Stimulated activated naive CD8-positive, alpha-beta T cell treated with anti-CD3 and anti-CD28 coated beads, Interleukin-15, amount 100 ng/mL, for 72 hours (primary cell): ENCODE measurements around the gene SHISA2.

Experiments
- ATAC-seq: fragments of 150-1000 bp; cut with Tn5 transposase; 2 replicates; pipeline ENCODE4 v1.10.0; 2021; ENCODE audit warnings: mild to moderate bottlenecking, moderate library complexity
- DNase-seq, 2 donors: peaks; one replicate each; pipeline ENCODE4 v3.0.0; 2021 to 2022
- H3K27ac Mint-ChIP-seq, 2 donors: one replicate each; pipeline ENCODE4 v1.8.0; 2022; ENCODE audit warnings: mild to moderate bottlenecking in 2 of 2, mixed read lengths in 2 of 2, moderate library complexity in 2 of 2
- H3K27me3 Mint-ChIP-seq: one replicate; pipeline ENCODE4 v1.8.0; 2022; ENCODE audit warnings: mixed read lengths
- H3K4me1 Mint-ChIP-seq: one replicate; pipeline ENCODE4 v1.8.0; 2022; ENCODE audit warnings: mild to moderate bottlenecking, mixed read lengths
- H3K4me3 Mint-ChIP-seq, 2 donors: one replicate each; pipeline ENCODE4 v1.8.0; 2022; ENCODE audit warnings: mild to moderate bottlenecking in 2 of 2, mixed read lengths in 2 of 2, moderate library complexity in 1 of 2
- H3K9me3 Mint-ChIP-seq, 2 donors: one replicate each; pipeline ENCODE4 v1.8.0; 2022; ENCODE audit warnings: mixed read lengths in 2 of 2

SHISA2 gene

DNA sequence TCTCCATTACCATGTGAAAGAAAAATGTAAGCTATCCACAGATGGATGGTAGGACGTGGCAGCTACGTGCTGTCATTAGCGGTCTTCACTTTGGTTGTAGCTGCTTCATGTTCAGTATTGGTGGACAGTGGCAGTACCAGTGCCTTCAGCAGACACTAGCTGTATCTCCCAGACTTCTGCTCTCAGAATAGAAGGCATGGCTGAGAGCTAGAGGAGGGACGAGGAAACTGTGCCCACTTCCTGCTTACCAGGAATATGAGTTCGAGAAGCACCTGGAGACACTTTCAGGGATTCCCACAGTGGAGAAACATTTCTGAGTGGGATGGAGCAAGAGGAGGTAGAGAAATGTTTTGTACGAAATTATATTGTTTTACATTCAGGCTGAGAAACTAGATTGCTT, 6.9 kb upstream of the SHISA2 start:
- ATAC-seq, result no peak
- Mint-ChIP-seq H3K9me3 (no peaks in the 10 kb centered on the region), H3K27me3 (no peaks in the 10 kb centered on the region), H3K4me3 (no peak overlapping the region), H3K4me1 (peaks cover 9% of the 10 kb centered on the region), H3K27ac (no peak overlapping the region)
- no peak for DNase-seq

DNA sequence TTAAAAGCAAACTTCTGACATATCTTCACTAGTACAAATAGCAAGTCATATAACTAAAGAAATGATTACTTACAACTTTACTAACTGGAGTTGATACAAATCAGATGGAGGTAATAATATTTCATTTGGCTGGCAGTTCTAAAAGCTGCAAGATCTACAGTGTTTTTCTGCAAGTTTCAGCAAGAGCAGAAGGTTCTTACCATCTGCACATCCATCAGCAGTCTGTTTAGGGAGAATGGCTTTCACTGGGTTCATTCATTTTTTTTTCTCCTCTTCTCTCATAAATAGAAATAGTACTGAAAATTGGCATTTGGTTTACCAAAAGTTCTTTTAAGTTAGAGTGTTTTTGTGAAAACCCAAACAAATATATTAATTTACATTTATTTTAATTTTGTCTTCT, 3.1 kb upstream of the SHISA2 start:
- Mint-ChIP-seq H3K27ac (no peak overlapping the region), H3K4me3 (no peak overlapping the region), H3K4me1 (peaks cover 41% of the 10 kb centered on the region), H3K9me3 (no peaks in the 10 kb centered on the region), H3K27me3 (peaks cover 15% of the 10 kb centered on the region)
- ATAC-seq (no peak), DNase-seq (no peak)

GRCh38 chr13:26053418-26053980, 1.7 kb upstream of the SHISA2 start:
- Mint-ChIP-seq H3K9me3 (no peaks in the 10 kb centered on the region), H3K4me1 (peaks cover 44% of the 10 kb centered on the region), H3K27ac (no peak overlapping the region), H3K27me3 (peaks cover 24% of the 10 kb centered on the region), H3K4me3 (peak overlapping the region in 1 of 2 donors; percentile 3)
- no peak for DNase-seq
- ATAC-seq, result peak; percentile 67

DNA sequence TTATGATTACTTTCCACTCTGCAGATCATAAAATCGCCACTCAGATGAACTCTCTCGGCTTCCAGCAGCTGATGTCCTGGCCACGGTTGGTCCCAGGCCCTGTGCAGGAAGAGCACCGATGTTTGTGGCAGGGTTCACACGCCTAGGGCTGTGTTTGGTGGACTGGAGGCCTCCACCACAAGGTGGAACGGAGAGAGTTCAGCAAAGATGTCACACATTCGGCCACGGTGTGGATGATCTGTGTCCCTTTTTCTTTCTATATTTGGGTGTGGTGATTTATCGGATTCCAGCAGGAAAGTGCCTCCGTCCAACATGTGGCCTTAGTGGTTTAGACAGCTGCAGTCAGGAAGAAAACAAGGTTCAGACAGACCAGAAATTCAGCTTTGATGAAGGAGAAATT, 521 bp upstream of the SHISA2 start:
- no peak for ATAC-seq
- Mint-ChIP-seq H3K4me1 (peaks cover 43% of the 10 kb centered on the region), H3K27me3 (peaks cover 24% of the 10 kb centered on the region), H3K4me3 (peak overlapping the region; percentile 70 to 80), H3K9me3 (no peaks in the 10 kb centered on the region), H3K27ac (peak overlapping the region in 1 of 2 donors; percentile 78)
- DNase-seq, result no peak

- Mint-ChIP-seq H3K4me3 (peak overlapping the region; percentile 69 to 80), H3K4me1 (peaks cover 43% of the 10 kb centered on the region), H3K27me3 (peaks cover 24% of the 10 kb centered on the region), H3K27ac (no peak overlapping the region), H3K9me3 (no peaks in the 10 kb centered on the region)
- peak in 1 of 2 donors; percentile 21 for DNase-seq
- ATAC-seq, result peak; percentile 16
Observed at GRCh38 chr13:26051231-26051656, 572 bp downstream of the SHISA2 start.

GRCh38 chr13:26050568-26051230, 1.1 kb downstream of the SHISA2 start:
- DNase-seq (peak; percentile 27 to 33), ATAC-seq (peak; percentile 39)
- Mint-ChIP-seq H3K27me3 (peaks cover 24% of the 10 kb centered on the region), H3K4me1 (peaks cover 44% of the 10 kb centered on the region), H3K4me3 (peak overlapping the region; percentile 79 to 81), H3K9me3 (no peaks in the 10 kb centered on the region), H3K27ac (peak overlapping the region in 1 of 2 donors; percentile 25)

GRCh38 chr13:26048741-26049140, 3.1 kb downstream of the SHISA2 start:
- ATAC-seq (no peak), DNase-seq (no peak)
- H3K27ac Mint-ChIP-seq, result no peak overlapping the region
- peaks cover 52% of the 10 kb centered on the region for H3K4me1 Mint-ChIP-seq
- H3K4me3 Mint-ChIP-seq, result peak overlapping the region in 1 of 2 donors; percentile 79
- peaks cover 24% of the 10 kb centered on the region for H3K27me3 Mint-ChIP-seq
- H3K9me3 Mint-ChIP-seq, result no peaks in the 10 kb centered on the region

- ATAC-seq (no peak), DNase-seq (no peak)
- Mint-ChIP-seq H3K4me3 (no peak overlapping the region), H3K4me1 (peaks cover 35% of the 10 kb centered on the region), H3K9me3 (no peaks in the 10 kb centered on the region), H3K27me3 (peaks cover 24% of the 10 kb centered on the region), H3K27ac (no peak overlapping the region)
Observed at GRCh38 chr13:26047040-26047439, 4.8 kb downstream of the SHISA2 start.

DNA sequence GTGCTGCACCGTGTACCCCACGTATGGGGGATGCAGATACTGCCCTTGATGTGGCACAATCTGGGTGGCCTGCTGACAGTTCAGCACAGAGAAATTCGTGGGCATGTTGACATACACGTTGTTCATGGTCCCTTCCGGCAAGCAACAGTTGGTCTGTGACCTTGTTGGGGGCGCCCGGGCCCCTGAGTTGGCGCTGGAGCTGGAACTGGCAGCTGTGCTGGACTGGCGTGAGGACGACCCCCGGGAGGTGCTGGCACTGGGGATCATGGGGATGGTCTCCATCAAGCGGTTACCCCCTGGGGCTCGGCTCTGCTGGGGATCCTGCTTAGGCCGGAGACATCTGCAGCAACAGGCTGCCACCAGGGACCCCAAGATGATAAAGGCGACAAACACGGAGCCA, 5.2 kb downstream of the SHISA2 start:
- Mint-ChIP-seq H3K9me3 (no peaks in the 10 kb centered on the region), H3K4me1 (peaks cover 34% of the 10 kb centered on the region), H3K4me3 (no peak overlapping the region), H3K27me3 (peaks cover 24% of the 10 kb centered on the region), H3K27ac (no peak overlapping the region)
- ATAC-seq, result no peak
- no peak for DNase-seq

DNA sequence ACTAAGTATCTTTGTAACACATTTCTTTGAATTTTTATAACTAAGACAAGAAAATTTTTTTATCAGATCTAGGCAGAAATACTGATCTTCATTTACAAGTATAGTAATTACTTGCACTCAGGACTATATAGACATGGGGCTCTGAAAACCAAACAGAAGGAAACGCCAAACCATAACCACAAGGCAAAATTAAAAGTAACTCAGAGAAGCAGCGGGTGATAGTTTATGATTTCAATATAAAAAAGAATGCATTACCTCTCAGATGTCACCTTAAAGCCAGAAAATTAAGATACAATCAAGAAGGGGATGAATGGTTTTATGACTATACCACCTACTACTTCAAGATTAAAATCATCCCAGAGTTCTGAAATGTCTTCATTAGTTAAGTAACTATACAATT, 6.7 kb downstream of the SHISA2 start:
- Mint-ChIP-seq H3K27ac (no peak overlapping the region), H3K4me3 (peak overlapping the region in 1 of 2 donors; percentile 11), H3K27me3 (peaks cover 12% of the 10 kb centered on the region), H3K9me3 (no peaks in the 10 kb centered on the region), H3K4me1 (peaks cover 23% of the 10 kb centered on the region)
- no peak for ATAC-seq
- DNase-seq, result no peak

DNA sequence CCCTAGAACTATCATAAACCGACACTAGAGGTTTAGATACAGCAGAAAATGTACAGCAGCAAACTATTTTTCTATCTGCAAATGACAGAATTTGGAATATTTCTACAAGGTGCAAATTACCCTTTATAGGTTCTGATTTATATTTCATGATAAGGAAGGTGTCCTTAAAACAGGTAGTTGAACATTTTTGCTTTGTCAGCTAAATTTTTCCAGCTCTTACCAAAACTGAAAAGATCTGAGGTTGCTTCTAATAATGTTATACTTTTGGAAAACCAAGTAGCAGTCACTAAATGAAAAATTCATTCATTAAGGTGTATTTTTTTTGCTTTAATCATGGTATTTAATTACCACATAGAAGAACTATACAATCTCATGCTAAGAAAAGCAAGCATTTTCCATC, 9.0 kb downstream of the SHISA2 start:
- no peak overlapping the region for H3K4me3 Mint-ChIP-seq
- peaks cover 12% of the 10 kb centered on the region for H3K4me1 Mint-ChIP-seq
- no peaks in the 10 kb centered on the region for H3K27me3 Mint-ChIP-seq
- no peak overlapping the region for H3K27ac Mint-ChIP-seq
- no peak for ATAC-seq
- no peak for DNase-seq
- no peaks in the 10 kb centered on the region for H3K9me3 Mint-ChIP-seq

DNA sequence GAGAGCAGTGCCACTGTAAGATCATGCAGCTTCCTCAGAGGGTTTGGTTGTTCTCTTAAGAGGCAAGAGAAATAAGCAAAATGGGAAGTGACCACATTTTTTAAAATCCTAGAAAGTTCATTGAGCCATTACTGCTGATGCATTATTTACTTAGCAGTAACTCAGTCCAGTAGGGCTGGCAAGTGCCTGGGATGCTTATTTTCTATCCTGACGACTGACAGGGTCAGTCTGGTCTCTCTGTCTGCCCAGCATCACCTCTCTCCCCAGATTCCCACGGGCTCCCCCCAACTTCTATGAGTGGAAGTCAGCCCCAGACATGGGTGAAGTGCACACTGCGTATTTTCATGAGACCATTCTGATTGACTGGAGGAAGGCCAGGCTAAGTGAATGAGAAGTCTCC, 10.4 kb downstream of the SHISA2 start:
- DNase-seq (no peak), ATAC-seq (no peak)
- Mint-ChIP-seq H3K4me1 (peaks cover 12% of the 10 kb centered on the region), H3K9me3 (no peaks in the 10 kb centered on the region), H3K27me3 (no peaks in the 10 kb centered on the region), H3K4me3 (no peak overlapping the region), H3K27ac (peak overlapping the region in 1 of 2 donors; percentile 40)

- H3K27me3 Mint-ChIP-seq, result no peaks in the 10 kb centered on the region
- no peak overlapping the region for H3K4me3 Mint-ChIP-seq
- H3K4me1 Mint-ChIP-seq, result no peaks in the 10 kb centered on the region
- no peak for ATAC-seq
- no peak for DNase-seq
- no peaks in the 10 kb centered on the region for H3K9me3 Mint-ChIP-seq
- peak overlapping the region in 1 of 2 donors; percentile 63 for H3K27ac Mint-ChIP-seq
Observed at GRCh38 chr13:26038931-26039475, 12.8 kb downstream of the SHISA2 start.

DNA sequence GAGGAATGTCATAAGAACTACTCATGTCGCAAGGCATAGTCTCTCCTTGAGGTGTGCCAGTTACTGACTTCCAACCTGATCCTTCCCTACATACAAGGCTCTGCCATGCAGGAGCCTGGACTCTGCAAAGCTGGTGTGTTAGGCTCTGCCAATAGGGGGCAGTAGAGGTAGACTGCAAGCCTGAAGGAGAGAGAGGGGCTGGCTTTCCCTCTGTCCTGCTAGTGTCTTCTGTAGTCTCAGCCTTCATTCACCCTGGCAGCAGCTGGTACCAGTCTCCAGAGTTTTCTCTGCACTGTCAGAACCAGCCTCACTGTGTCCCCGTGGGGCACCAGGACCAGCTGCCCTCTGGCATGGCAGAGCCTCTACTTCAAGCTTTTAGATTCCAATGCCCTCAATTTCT, 14.5 kb downstream of the SHISA2 start:
- ATAC-seq, result peak; percentile 72
- H3K4me1 Mint-ChIP-seq, result no peaks in the 10 kb centered on the region
- no peak overlapping the region for H3K4me3 Mint-ChIP-seq

DNA sequence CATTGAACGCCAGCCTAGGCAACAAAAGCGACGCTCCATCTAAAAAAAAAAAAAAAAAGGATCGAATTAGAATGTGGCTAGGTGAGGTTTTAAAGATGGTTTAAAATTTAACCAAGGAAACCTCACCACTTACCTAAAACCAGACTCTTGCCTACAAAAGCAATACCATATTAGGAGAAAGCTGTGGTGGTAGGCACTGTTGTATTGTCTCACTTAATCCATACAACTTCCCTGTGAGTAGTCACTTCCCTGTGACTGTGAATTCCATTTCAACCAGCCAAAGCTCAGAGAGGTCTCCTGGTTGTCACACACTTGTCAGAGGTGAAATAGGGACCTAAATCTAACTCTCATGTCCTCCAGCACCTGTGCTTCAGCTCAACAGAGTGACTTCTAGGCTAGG, 15.4 kb downstream of the SHISA2 start:
- Mint-ChIP-seq H3K27me3 (no peaks in the 10 kb centered on the region), H3K4me1 (no peaks in the 10 kb centered on the region), H3K9me3 (no peaks in the 10 kb centered on the region), H3K4me3 (no peak overlapping the region), H3K27ac (no peak overlapping the region)
- no peak for ATAC-seq
- no peak for DNase-seq

More for the DNA sequence above, 14.5 kb downstream of the SHISA2 start:
- H3K9me3 Mint-ChIP-seq, result no peaks in the 10 kb centered on the region
- H3K27ac Mint-ChIP-seq, result no peak overlapping the region
- H3K27me3 Mint-ChIP-seq, result no peaks in the 10 kb centered on the region
- peak in 1 of 2 donors; percentile 44 for DNase-seq

DNA sequence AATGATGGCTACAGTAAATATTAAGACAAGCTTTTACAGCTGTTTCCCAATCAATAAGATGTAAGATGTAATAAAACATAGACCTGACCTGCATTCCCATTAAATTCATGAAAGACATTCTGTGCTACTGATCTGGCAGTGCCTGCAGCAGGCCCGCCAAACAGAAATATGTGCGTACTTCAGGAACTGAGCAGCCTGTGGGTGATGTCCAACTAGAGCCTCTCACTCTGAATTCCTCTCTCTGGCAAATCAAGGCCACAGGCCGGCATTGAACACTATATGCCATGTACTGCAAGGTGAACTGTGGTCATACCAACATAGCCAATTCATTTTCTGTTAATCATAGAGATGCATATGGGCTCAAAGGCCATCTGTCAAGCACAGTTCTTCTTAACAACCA, 17.8 kb downstream of the SHISA2 start:
- no peak for ATAC-seq
- Mint-ChIP-seq H3K27ac (peak overlapping the region in 1 of 2 donors; percentile 72), H3K9me3 (no peaks in the 10 kb centered on the region), H3K4me3 (no peak overlapping the region), H3K27me3 (no peaks in the 10 kb centered on the region), H3K4me1 (no peaks in the 10 kb centered on the region)
- no peak for DNase-seq
